AG04449 (cell line): ENCODE results near the gene SALL1.

ENCODE experiments used
- CTCF ChIA-PET: fragments of 350-600 bp; formaldehyde crosslinking; extraction: SDS; loops from one replicate; lab custom pipeline; 2021; ENCODE audit warnings: antibody characterized with exemption; lab: Yijun Ruan, JAX
- POLR2A ChIA-PET: fragments of 400-600, 350-600 bp; formaldehyde crosslinking; extraction: SDS; loops from one replicate; lab custom pipeline; 2020; ENCODE audit warnings: antibody characterized with exemption, inconsistent platforms; lab: Yijun Ruan, JAX
- DNase-seq: peaks from one replicate; pipeline ENCODE4 v3.0.0-alpha.2; 2010; ENCODE audit warnings: low read depth, low spot score
- H3K4me3 ChIP-seq: 2 replicates; pipeline ENCODE4 v1.5.1; 2011; ENCODE audit warnings: low read depth, mild to moderate bottlenecking, control low read depth, low read length
- CTCF ChIP-seq: IDR thresholded peaks from one replicate; pipeline ENCODE4 v1.5.1; 2011; ENCODE audit warnings: mild to moderate bottlenecking, moderate library complexity, low read length, control low read depth, inconsistent platforms; ENCODE audit not compliant: insufficient read depth; ENCODE audit errors: missing control alignments

The SALL1 gene

DNA sequence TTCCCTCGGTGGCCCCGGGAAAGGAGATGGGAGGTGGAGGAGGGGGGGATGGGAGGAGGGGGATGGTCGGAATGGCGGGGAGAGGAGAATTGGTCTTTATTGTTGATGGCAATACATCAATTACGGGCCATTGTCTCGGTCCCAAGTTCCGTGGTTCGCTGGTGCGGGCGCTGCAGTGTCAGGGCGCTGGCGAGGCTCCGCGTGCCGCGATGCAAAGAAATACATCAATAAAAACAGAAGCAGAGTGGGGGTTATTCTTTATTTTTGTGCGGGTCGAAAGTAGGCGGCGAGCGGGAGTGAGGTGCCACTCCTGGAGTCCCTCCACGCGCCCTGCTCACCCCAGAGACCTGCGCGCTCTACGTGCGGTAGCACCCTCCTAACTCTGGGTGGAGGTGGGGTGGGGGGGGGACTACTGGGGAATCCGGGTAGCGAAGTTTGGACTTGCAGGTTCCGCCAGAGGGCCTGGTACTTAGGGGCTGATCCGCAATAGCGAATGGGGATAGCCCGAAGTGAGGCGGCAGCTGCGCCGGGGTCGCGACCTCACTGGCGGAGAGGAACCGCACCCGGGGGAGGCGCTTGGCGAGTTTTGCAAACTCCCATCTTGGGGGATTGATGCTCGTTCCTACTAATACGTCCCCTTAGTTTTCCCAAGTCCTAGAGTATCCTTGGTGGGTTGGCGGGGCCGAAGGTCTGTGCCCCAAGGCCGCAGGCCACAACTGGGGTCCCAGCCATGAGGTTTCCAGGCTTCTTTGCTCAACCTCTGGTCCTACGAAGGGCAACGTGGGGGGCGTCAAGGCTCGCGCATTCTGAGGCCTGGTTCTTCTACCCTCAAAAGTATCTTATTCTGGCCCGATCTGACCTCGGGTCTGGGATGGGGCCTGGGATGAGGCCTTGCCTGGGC is 3.5 kb upstream of the SALL1 start:
- no peak for TF ChIP-seq CTCF
- ChIA-PET CTCF (interaction anchor here (1.6 kb wide), 1 partner anchor 8 kb away, joined by 4 read pairs; no protein-coding TSS in a partner anchor), POLR2A (no interaction called here)
- H3K4me3 ChIP-seq: peak overlapping the region; percentile 76
- no peak for DNase-seq

GRCh38 chr16:51153577-51154031 is 2.5 kb upstream of the SALL1 start:
- ChIA-PET POLR2A (no interaction called here), CTCF (interaction anchor here (1.6 kb wide), 1 partner anchor 9 kb away, joined by 4 read pairs; no protein-coding TSS in a partner anchor)
- peak overlapping the region; percentile 76 for H3K4me3 ChIP-seq

GRCh38 chr16:51152691-51153576 is 1.9 kb upstream of the SALL1 start:
- no peak for DNase-seq
- POLR2A ChIA-PET: interaction anchor here (0.6 to 1.2 kb wide), 4 partner anchors 12 to 485 kb away, joined by 3 to 5 read pairs (median 4); no protein-coding TSS in a partner anchor
- TF ChIP-seq CTCF: no peak
- peak overlapping the region; percentile 76 for H3K4me3 ChIP-seq
- CTCF ChIA-PET: interaction anchor here (1.6 kb wide), 1 partner anchor 10 kb away, joined by 4 read pairs; no protein-coding TSS in a partner anchor

More at GRCh38 chr16:51153577-51154031, 2.5 kb upstream of the SALL1 start:
- TF ChIP-seq CTCF: no peak
- DNase-seq: no peak

GRCh38 chr16:51151961-51152663 is 1.0 kb upstream of the SALL1 start:
- no peak for DNase-seq
- POLR2A ChIA-PET: interaction anchor here (0.6 to 1.2 kb wide), 5 partner anchors 12 to 486 kb away, joined by 3 to 5 read pairs (median 3); no protein-coding TSS in a partner anchor
- TF ChIP-seq CTCF: no peak
- CTCF ChIA-PET: interaction anchor here (1.3 kb wide), 1 partner anchor 608 kb away, joined by 3 read pairs; no protein-coding TSS in a partner anchor
- peak overlapping the region; percentile 76 for H3K4me3 ChIP-seq

- POLR2A ChIA-PET: interaction anchor here (1.2 kb wide), 1 partner anchor 487 kb away, joined by 3 read pairs; no protein-coding TSS in a partner anchor
- no peak for TF ChIP-seq CTCF
- no peak for DNase-seq
Measured at GRCh38 chr16:51151435-51151960, 428 bp upstream of the SALL1 start.

More at GRCh38 chr16:51151435-51151960, 428 bp upstream of the SALL1 start:
- CTCF ChIA-PET: interaction anchor here (1.3 kb wide), 1 partner anchor 608 kb away, joined by 3 read pairs; no protein-coding TSS in a partner anchor
- H3K4me3 ChIP-seq: peak overlapping the region; percentile 76
